Fibroblast of lung (primary cell): ENCODE results near the gene ING3. TPM values are rescaled to one million over a fixed set of nuclear protein-coding genes. Genes with fewer than 3 reads are reported as not detected.

ENCODE experiments used
- DNase-seq, 2 donors: peaks; one replicate each; pipeline versions ENCODE4 v3.0.0 to v3.0.0-alpha.2; 2010; ENCODE audit warnings: low read depth in 2 of 2
- H2AFZ ChIP-seq: 2 replicates; pipeline ENCODE4 v1.5.1; 2012; ENCODE audit warnings: low read length, control low read depth, inconsistent platforms
- H3K27ac ChIP-seq: 2 replicates; pipeline ENCODE4 v1.5.1; 2011; ENCODE audit warnings: low read length, control low read depth; ENCODE audit not compliant: insufficient read depth
- H3K27me3 ChIP-seq: 2 replicates; pipeline ENCODE4 v1.5.1; 2011; ENCODE audit warnings: mild to moderate bottlenecking, low read length; ENCODE audit not compliant: control insufficient read depth, insufficient read depth
- H3K36me3 ChIP-seq: 2 replicates; pipeline ENCODE4 v1.5.1; 2011; ENCODE audit warnings: low read length; ENCODE audit not compliant: control insufficient read depth, insufficient read depth
- H3K4me1 ChIP-seq: 2 replicates; pipeline ENCODE4 v1.5.1; 2011; ENCODE audit warnings: low read length; ENCODE audit not compliant: control insufficient read depth, insufficient read depth; ENCODE audit errors: extremely low read depth
- H3K4me2 ChIP-seq: 2 replicates; pipeline ENCODE4 v1.5.1; 2011; ENCODE audit warnings: low read length, control low read depth; ENCODE audit not compliant: insufficient read depth; ENCODE audit errors: extremely low read depth
- H3K4me3 ChIP-seq, 4 experiments: fragments of 200-600 bp in 1 of 4; sonication (generic) in 1 of 4; replicated peaks in 1 of 4; 2 replicates each; pipeline ENCODE4 v1.5.1; 2011 to 2016; ENCODE audit warnings: low read length in 4 of 4, low read depth in 3 of 4, mild to moderate bottlenecking in 3 of 4, control low read depth in 2 of 4, inconsistent platforms in 1 of 4, mixed read lengths in 1 of 4; ENCODE audit not compliant: insufficient read depth in 1 of 4; ENCODE audit errors: control extremely low read depth in 1 of 4
- H3K79me2 ChIP-seq: 2 replicates; pipeline ENCODE4 v1.5.1; 2012; ENCODE audit warnings: mild to moderate bottlenecking, low read length, inconsistent platforms; ENCODE audit not compliant: control insufficient read depth, insufficient read depth
- H3K9ac ChIP-seq: 2 replicates; pipeline ENCODE4 v1.5.1; 2011; ENCODE audit warnings: mild to moderate bottlenecking, low read length, control low read depth; ENCODE audit not compliant: insufficient read depth
- H3K9me3 ChIP-seq: 2 replicates; pipeline ENCODE4 v1.5.1; 2012; ENCODE audit warnings: low read depth, low read length; ENCODE audit not compliant: control insufficient read depth, insufficient read depth
- H4K20me1 ChIP-seq: 2 replicates; pipeline ENCODE4 v1.5.1; 2011; ENCODE audit warnings: low read length; ENCODE audit not compliant: control insufficient read depth, insufficient read depth; ENCODE audit errors: extremely low read depth
- CTCF ChIP-seq, 2 donors: IDR thresholded peaks in 1 of 2; conservative IDR thresholded peaks in 1 of 2; 1 replicate in 1 of 2; 2 replicates in 1 of 2; pipeline ENCODE4 v1.5.1; 2011 to 2012; ENCODE audit warnings: low read length in 2 of 2, control low read depth in 1 of 2, inconsistent platforms in 1 of 2, low read depth in 1 of 2, mild to moderate bottlenecking in 1 of 2
- EZH2 ChIP-seq: IDR thresholded peaks from 2 replicates; pipeline ENCODE4 v1.5.1; 2012; ENCODE audit warnings: low read length, control low read depth, mild to moderate bottlenecking; ENCODE audit errors: missing control alignments
- polyA plus RNA-seq, 2 donors: library from polyadenylated mRNA; depleted of rRNA in 1 of 2; stranded (reverse) in 1 of 2; unstranded in 1 of 2; fragments of >200 nt; gene quantifications; 2 replicates each; pipeline ENCODE4 v1.2.1, GENCODE V29; 2011 to 2012; ENCODE audit warnings: missing spikeins in 1 of 2
- total RNA-seq: library from RNA; depleted of rRNA; stranded (reverse); fragments of >200 nt; gene quantifications from 2 replicates; pipeline ENCODE4 v1.2.1, GENCODE V29; 2014

The ING3 gene
- total and polyA plus RNA-seq, 2 donors (not counting 1 experiment from before 2014, with no cell fraction given), result 16.6 to 17.5 TPM

GRCh38 chr7:120964088-120964487, 13.5 kb downstream of the ING3 start:
- H3K4me1 ChIP-seq, result no peaks in the 10 kb centered on the region
- no peak for DNase-seq
- H3K4me2 ChIP-seq, result no peak overlapping the region
- H3K4me3 ChIP-seq, result no peak overlapping the region
- no peaks in the 10 kb centered on the region for H4K20me1 ChIP-seq
- H3K36me3 ChIP-seq, result peaks cover 5% of the 10 kb centered on the region
- H3K27me3 ChIP-seq, result no peaks in the 10 kb centered on the region
- H3K27ac ChIP-seq, result no peak overlapping the region
- no peak overlapping the region for H2AFZ ChIP-seq
- H3K79me2 ChIP-seq, result no peaks in the 10 kb centered on the region
- no peaks in the 10 kb centered on the region for H3K9me3 ChIP-seq
- TF ChIP-seq CTCF (conservative IDR thresholded peaks at IDR 0.05 in 1 of 2, IDR thresholded peaks at IDR 0.05 in 1 of 2; ENCODE audit: low read depth in 1 of 2, low read length in 2 of 2) (no peak), EZH2 (no peak)
- H3K9ac ChIP-seq, result no peak overlapping the region

GRCh38 chr7:120966961-120967360, 16.4 kb downstream of the ING3 start:
- H2AFZ ChIP-seq, result no peak overlapping the region
- no peak for TF ChIP-seq EZH2
- TF ChIP-seq CTCF (conservative IDR thresholded peaks at IDR 0.05 in 1 of 2, IDR thresholded peaks at IDR 0.05 in 1 of 2; ENCODE audit: low read depth in 1 of 2, low read length in 2 of 2), result no peak
- DNase-seq, result no peak
- H3K4me1 ChIP-seq, result no peaks in the 10 kb centered on the region
- no peak overlapping the region for H3K9ac ChIP-seq
- H3K4me2 ChIP-seq, result no peak overlapping the region
- no peak overlapping the region for H3K4me3 ChIP-seq
- no peaks in the 10 kb centered on the region for H3K9me3 ChIP-seq
- H3K36me3 ChIP-seq, result peaks cover 8% of the 10 kb centered on the region
- no peaks in the 10 kb centered on the region for H4K20me1 ChIP-seq
- no peaks in the 10 kb centered on the region for H3K27me3 ChIP-seq
- H3K27ac ChIP-seq, result no peak overlapping the region
- no peaks in the 10 kb centered on the region for H3K79me2 ChIP-seq

- peaks cover 5% of the 10 kb centered on the region for H3K36me3 ChIP-seq
- no peak overlapping the region for H3K4me2 ChIP-seq
- H3K9me3 ChIP-seq, result no peaks in the 10 kb centered on the region
- H3K27ac ChIP-seq, result no peak overlapping the region
- no peak overlapping the region for H2AFZ ChIP-seq
- no peaks in the 10 kb centered on the region for H3K27me3 ChIP-seq
- H3K9ac ChIP-seq, result no peak overlapping the region
- no peak for DNase-seq
- H3K79me2 ChIP-seq, result no peaks in the 10 kb centered on the region
- no peaks in the 10 kb centered on the region for H4K20me1 ChIP-seq
- H3K4me3 ChIP-seq, result no peak overlapping the region
- H3K4me1 ChIP-seq, result no peaks in the 10 kb centered on the region
- no peak for TF ChIP-seq CTCF (conservative IDR thresholded peaks at IDR 0.05 in 1 of 2, IDR thresholded peaks at IDR 0.05 in 1 of 2; ENCODE audit: low read depth in 1 of 2, low read length in 2 of 2)
- no peak for TF ChIP-seq EZH2
Measured at GRCh38 chr7:120973849-120974248, 23.3 kb downstream of the ING3 start.
